AG09309 (cell line): ENCODE data around the gene LENG8.

Experiments used
- DNase-seq: peaks from one replicate; pipeline ENCODE4 v3.0.0-alpha.2; 2010; ENCODE audit warnings: low read depth
- H3K4me3 ChIP-seq: 2 replicates; pipeline ENCODE4 v1.5.1; 2011; ENCODE audit warnings: mild to moderate bottlenecking, low read depth, low read length, moderate library complexity; ENCODE audit not compliant: control insufficient read depth
- TF ChIP-seq, protein P1 (sequence below): IDR thresholded peaks from 2 replicates; pipeline ENCODE4 v1.5.1; 2011; ENCODE audit warnings: mild to moderate bottlenecking, low read depth, low read length, inconsistent platforms; ENCODE audit not compliant: insufficient read depth, control insufficient read depth; ENCODE audit errors: missing control alignments

Gene LENG8

DNA sequence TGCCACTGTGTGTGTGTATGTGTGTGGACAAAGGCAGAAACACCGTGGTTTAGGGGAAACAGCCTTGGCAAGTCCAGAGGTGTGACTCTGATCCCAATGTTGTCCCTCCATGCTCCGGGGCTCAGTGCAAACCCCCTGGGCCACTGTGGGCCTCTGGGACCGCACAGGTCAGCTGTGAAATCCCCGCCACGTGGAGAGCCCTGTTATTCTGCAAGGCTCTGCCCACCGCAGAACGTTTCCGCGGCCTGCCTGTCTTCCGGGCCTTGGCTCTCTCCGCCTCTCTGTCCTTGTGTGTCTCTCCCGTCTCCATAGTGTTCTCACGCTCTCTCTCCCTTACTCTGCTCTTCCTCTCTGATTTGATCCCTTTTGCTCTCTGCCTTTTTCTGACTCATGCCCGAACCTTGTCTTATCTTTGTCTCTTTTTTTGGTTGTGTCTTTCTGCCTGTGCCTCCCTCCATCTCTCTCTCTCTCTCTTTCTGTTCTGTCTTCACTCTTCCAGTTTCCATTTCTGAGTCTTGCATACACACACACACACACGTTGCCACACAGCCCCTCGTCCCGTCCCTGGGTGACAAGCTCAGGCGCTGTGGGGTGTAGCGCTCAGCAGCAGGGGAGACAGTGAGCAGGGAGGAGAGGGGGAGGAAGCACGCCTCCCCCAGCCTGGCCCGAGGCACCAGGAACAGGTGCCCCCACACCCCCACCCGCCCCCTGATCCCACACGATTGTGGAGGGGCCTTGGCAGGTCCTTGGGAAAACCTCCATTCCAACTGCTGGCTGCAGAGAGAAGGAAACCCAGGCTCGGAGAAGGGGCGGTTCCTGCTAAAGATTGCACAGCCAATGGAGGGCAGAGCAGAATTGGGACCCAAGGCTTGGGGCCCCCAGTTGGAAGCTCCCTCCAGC is 30.7 kb upstream of the LENG8 start:
- no peak for DNase-seq
- TF ChIP-seq, protein P1, sequence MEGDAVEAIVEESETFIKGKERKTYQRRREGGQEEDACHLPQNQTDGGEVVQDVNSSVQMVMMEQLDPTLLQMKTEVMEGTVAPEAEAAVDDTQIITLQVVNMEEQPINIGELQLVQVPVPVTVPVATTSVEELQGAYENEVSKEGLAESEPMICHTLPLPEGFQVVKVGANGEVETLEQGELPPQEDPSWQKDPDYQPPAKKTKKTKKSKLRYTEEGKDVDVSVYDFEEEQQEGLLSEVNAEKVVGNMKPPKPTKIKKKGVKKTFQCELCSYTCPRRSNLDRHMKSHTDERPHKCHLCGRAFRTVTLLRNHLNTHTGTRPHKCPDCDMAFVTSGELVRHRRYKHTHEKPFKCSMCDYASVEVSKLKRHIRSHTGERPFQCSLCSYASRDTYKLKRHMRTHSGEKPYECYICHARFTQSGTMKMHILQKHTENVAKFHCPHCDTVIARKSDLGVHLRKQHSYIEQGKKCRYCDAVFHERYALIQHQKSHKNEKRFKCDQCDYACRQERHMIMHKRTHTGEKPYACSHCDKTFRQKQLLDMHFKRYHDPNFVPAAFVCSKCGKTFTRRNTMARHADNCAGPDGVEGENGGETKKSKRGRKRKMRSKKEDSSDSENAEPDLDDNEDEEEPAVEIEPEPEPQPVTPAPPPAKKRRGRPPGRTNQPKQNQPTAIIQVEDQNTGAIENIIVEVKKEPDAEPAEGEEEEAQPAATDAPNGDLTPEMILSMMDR = no peak
- H3K4me3 ChIP-seq = no peak overlapping the region

DNA sequence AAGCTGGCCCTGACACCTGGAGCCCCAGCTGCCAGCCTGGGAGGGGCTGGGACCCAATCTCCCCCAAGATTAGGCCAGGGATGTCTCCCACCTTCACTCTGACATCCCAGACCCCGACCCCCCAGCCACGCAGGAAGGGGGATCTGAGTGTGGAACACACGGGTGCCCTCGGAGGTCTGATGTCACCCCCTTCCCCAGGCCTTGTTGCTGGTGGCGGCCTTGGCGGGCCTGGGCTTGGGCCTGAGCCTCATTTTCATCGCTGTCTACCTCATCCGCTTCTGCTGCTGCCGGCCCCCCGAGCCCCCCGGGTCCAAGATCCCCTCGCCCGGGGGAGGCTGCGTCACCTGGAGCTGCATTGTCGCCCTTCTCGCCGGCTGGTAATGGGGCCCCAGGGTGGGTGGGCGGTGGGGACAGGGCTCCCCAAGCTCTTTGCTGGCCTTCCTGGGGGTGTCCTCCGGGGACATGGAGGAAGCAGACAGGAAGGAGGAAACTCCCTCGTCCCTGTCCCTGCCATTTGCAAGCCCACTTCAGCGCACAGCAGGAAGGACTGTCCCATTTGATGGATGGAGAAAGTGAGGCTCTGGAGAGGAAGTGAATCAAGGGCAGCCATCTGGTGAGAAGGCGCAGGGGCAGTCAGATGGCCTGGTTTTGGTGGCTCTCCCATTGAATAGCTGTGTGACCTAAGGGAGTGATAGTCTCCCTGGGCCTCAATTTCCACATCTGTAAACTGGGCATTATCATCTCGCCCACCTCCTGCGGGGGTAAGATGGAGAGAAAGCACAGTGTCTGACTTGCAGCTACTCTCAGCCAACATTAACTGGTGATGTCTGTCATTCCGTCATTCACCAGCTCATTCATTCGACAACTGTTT is 29.8 kb upstream of the LENG8 start:
- TF ChIP-seq, protein P1 = no peak
- no peak overlapping the region for H3K4me3 ChIP-seq
- no peak for DNase-seq

GRCh38 chr19:54420068-54420382 is 29.0 kb upstream of the LENG8 start:
- TF ChIP-seq, protein P1 = no peak
- no peak overlapping the region for H3K4me3 ChIP-seq
- no peak for DNase-seq

GRCh38 chr19:54420383-54421168 is 28.4 kb upstream of the LENG8 start:
- TF ChIP-seq, protein P1 = no peak
- no peak for DNase-seq
- H3K4me3 ChIP-seq = no peak overlapping the region

DNA sequence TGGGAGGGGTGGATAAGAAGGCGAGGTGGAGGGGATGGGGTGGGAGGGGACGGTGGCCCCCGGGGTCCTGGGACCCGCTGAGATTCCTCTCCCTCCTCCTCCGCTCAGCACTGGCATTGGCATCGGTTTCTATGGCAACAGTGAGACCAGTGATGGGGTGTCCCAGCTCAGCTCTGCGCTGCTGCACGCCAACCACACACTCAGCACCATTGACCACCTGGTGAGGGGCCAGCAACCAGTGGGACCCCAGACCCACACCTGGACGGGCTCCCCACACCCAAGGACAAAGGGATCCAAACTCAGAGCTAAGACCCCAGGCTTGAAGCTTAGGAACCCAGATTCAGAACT is 27.9 kb upstream of the LENG8 start:
- no peak for DNase-seq
- TF ChIP-seq, protein P1 = no peak
- no peak overlapping the region for H3K4me3 ChIP-seq

GRCh38 chr19:54421521-54421920 is 27.5 kb upstream of the LENG8 start:
- TF ChIP-seq, protein P1 = no peak
- DNase-seq = no peak
- H3K4me3 ChIP-seq = no peak overlapping the region
